ENCODE measurements around the gene ABHD12.
A peak's percentile ranks its signal among the peaks of the same experiment; 100 is the strongest.
"Not testable (repeated sequence)": the region's sequence is repeated elsewhere in the genome, so short reads cannot be mapped to it uniquely, and the experiment has no call there.

Gene ABHD12

GRCh38 chr20:25336561-25337422, 53.8 kb downstream of the ABHD12 start:
- TF ChIP-seq CTCF (IDR thresholded peaks at IDR 0.05; ENCODE audit: control insufficient read depth, extremely low read depth, insufficient read depth), result peak; percentile 48
- no peak overlapping the region for H3K4me3 ChIP-seq (ENCODE audit: low read depth, low read length)
- DNase-seq (ENCODE audit: low read depth), result no peak

- not testable (repeated sequence) for DNase-seq (ENCODE audit: low read depth); H3K4me3 ChIP-seq (ENCODE audit: low read depth, low read length)
These were observed 55.7 kb downstream of the ABHD12 start for GRCh38 chr20:25334972-25335371.

- DNase-seq (ENCODE audit: low read depth), result no peak
- TF ChIP-seq CTCF (IDR thresholded peaks at IDR 0.05; ENCODE audit: control insufficient read depth, extremely low read depth, insufficient read depth), result no peak
- no peak overlapping the region for H3K4me3 ChIP-seq (ENCODE audit: low read depth, low read length)
These were observed 61.6 kb downstream of the ABHD12 start for GRCh38 chr20:25328954-25329498.

GRCh38 chr20:25327521-25328235, 63.0 kb downstream of the ABHD12 start:
- no peak overlapping the region for H3K4me3 ChIP-seq (ENCODE audit: low read depth, low read length)
- no peak for TF ChIP-seq CTCF (IDR thresholded peaks at IDR 0.05; ENCODE audit: control insufficient read depth, extremely low read depth, insufficient read depth)
- no peak for DNase-seq (ENCODE audit: low read depth)

GRCh38 chr20:25325997-25326396, 64.6 kb downstream of the ABHD12 start:
- H3K4me3 ChIP-seq (ENCODE audit: low read depth, low read length), result no peak overlapping the region
- TF ChIP-seq CTCF (IDR thresholded peaks at IDR 0.05; ENCODE audit: control insufficient read depth, extremely low read depth, insufficient read depth), result no peak
- no peak for DNase-seq (ENCODE audit: low read depth)

- TF ChIP-seq CTCF (IDR thresholded peaks at IDR 0.05; ENCODE audit: control insufficient read depth, extremely low read depth, insufficient read depth), result no peak
- DNase-seq (ENCODE audit: low read depth), result no peak
- no peak overlapping the region for H3K4me3 ChIP-seq (ENCODE audit: low read depth, low read length)
These were observed 65.6 kb downstream of the ABHD12 start for GRCh38 chr20:25325073-25325472.

- no peak for DNase-seq (ENCODE audit: low read depth)
- H3K4me3 ChIP-seq (ENCODE audit: low read depth, low read length), result no peak overlapping the region
- no peak for TF ChIP-seq CTCF (IDR thresholded peaks at IDR 0.05; ENCODE audit: control insufficient read depth, extremely low read depth, insufficient read depth)
These were observed 66.2 kb downstream of the ABHD12 start for GRCh38 chr20:25324412-25324811.

Data from LNCaP clone FGC (cell line).